Left renal pelvis (tissue), 4 donors: Measurements from ENCODE around the gene ZSCAN12. TPM values are rescaled to one million over a fixed set of nuclear protein-coding genes. Genes with fewer than 3 reads are reported as not detected.
A peak's percentile ranks its signal among the peaks of the same experiment; 100 is the strongest.
"Not testable (repeated sequence)": the region's sequence is repeated elsewhere in the genome, so short reads cannot be mapped to it uniquely, and the experiment has no call there.

Experiments
- DNase-seq, 4 donors: peaks; one replicate each; pipeline ENCODE4 v3.0.0-alpha.2; 2013; ENCODE audit warnings: low read depth in 4 of 4, low spot score in 3 of 4
- polyA plus RNA-seq, 4 donors: library from polyadenylated mRNA; unstranded; fragments of 120-200 nt; gene quantifications; one replicate each; pipeline ENCODE4 v1.2.1, GENCODE V29; 2013; ENCODE audit not compliant: insufficient read length in 4 of 4

The ZSCAN12 gene
- 10 to 100 TPM; 10.9 to 16.8 (median 15.0) TPM for polyA plus RNA-seq

- DNase-seq, result peak; percentile 73 to 81 (median 79)
Observed at GRCh38 chr6:28399350-28400121, at the start of gene ZSCAN12. Gene ZSCAN12 (minus strand): TSS chr6:28399747. CDS start chr6:28398405, 1,342 bp downstream.

GRCh38 chr6:28449056-28449455 is 49.5 kb upstream of the ZSCAN12 start:
- DNase-seq, result no peak

GRCh38 chr6:28447512-28447906 is 48.0 kb upstream of the ZSCAN12 start:
- DNase-seq, result not testable (repeated sequence)

GRCh38 chr6:28446818-28447511 is 47.4 kb upstream of the ZSCAN12 start:
- peak in 2 of 4 donors; percentile 3 to 7 for DNase-seq

GRCh38 chr6:28444759-28445158 is 45.2 kb upstream of the ZSCAN12 start:
- not testable (repeated sequence) for DNase-seq

- peak; percentile 53 to 72 (median 67) for DNase-seq
Observed at GRCh38 chr6:28443112-28443773, 43.7 kb upstream of the ZSCAN12 start, which contains the start of gene ZSCAN23. Gene ZSCAN23 (minus strand): TSS chr6:28443491. CDS start chr6:28436266, 7,225 bp downstream.

GRCh38 chr6:28442586-28442985 is 43.0 kb upstream of the ZSCAN12 start:
- no peak for DNase-seq

- no peak for DNase-seq
Observed at GRCh38 chr6:28436404-28436803, 36.9 kb upstream of the ZSCAN12 start.

GRCh38 chr6:28433119-28433518 is 33.6 kb upstream of the ZSCAN12 start:
- no peak for DNase-seq

GRCh38 chr6:28429781-28430180 is 30.2 kb upstream of the ZSCAN12 start:
- no peak for DNase-seq

- DNase-seq, result no peak
Observed at GRCh38 chr6:28425944-28426541, 26.5 kb upstream of the ZSCAN12 start.

- no peak for DNase-seq
Observed at GRCh38 chr6:28424163-28424562, 24.6 kb upstream of the ZSCAN12 start.

- no peak for DNase-seq
Observed at GRCh38 chr6:28423546-28423945, 24.0 kb upstream of the ZSCAN12 start.

GRCh38 chr6:28413681-28414080 is 14.1 kb upstream of the ZSCAN12 start:
- no peak for DNase-seq

GRCh38 chr6:28410767-28411166 is 11.2 kb upstream of the ZSCAN12 start:
- no peak for DNase-seq

- DNase-seq, result no peak
Observed at GRCh38 chr6:28408076-28408802, 8.7 kb upstream of the ZSCAN12 start.

GRCh38 chr6:28407401-28407800 is 7.9 kb upstream of the ZSCAN12 start:
- DNase-seq, result no peak

GRCh38 chr6:28403923-28404322 is 4.4 kb upstream of the ZSCAN12 start:
- DNase-seq, result not testable (repeated sequence)

GRCh38 chr6:28402197-28402596 is 2.6 kb upstream of the ZSCAN12 start:
- no peak for DNase-seq

GRCh38 chr6:28401172-28401571 is 1.6 kb upstream of the ZSCAN12 start:
- DNase-seq, result no peak
